NT2/D1 (cell line): ENCODE results near the gene PODXL2.
"Not testable (repeated sequence)": the region's sequence is repeated elsewhere in the genome, so short reads cannot be mapped to it uniquely, and the experiment has no call there.

Experiments used
- DNase-seq: peaks from one replicate; pipeline ENCODE4 v3.0.0-alpha.2; 2011; ENCODE audit warnings: low read depth, low spot score
- H3K27me3 ChIP-seq: 2 replicates; pipeline ENCODE4 v1.6.0; 2011; ENCODE audit warnings: mild to moderate bottlenecking; ENCODE audit not compliant: insufficient read length, insufficient read depth
- H3K36me3 ChIP-seq: 2 replicates; pipeline ENCODE4 v1.6.1; 2011; ENCODE audit warnings: mild to moderate bottlenecking, low read length, mixed read lengths; ENCODE audit not compliant: insufficient read depth, insufficient read length
- H3K4me1 ChIP-seq: 2 replicates; pipeline ENCODE4 v1.5.1; 2011; ENCODE audit not compliant: insufficient read depth, insufficient read length
- H3K4me3 ChIP-seq: 2 replicates; pipeline ENCODE4 v1.5.1; 2011; ENCODE audit warnings: low read depth; ENCODE audit not compliant: insufficient read length
- H3K9ac ChIP-seq: 2 replicates; pipeline ENCODE4 v1.6.0; 2011; ENCODE audit warnings: low read depth; ENCODE audit not compliant: insufficient read length
- H3K9me3 ChIP-seq: 2 replicates; pipeline ENCODE4 v1.5.1; 2011; ENCODE audit warnings: mild to moderate bottlenecking, low read length; ENCODE audit not compliant: insufficient read depth
- SUZ12 ChIP-seq: IDR thresholded peaks from 2 replicates; pipeline ENCODE4 v1.6.1; 2011; ENCODE audit not compliant: insufficient read length, insufficient read depth; ENCODE audit errors: extremely low read depth
- YY1 ChIP-seq: IDR thresholded peaks from 2 replicates; pipeline ENCODE4 v1.6.1; 2011; ENCODE audit not compliant: insufficient read length, insufficient read depth
- ZNF274 ChIP-seq: IDR thresholded peaks from 2 replicates; pipeline ENCODE4 v1.6.1; 2011; ENCODE audit warnings: mild to moderate bottlenecking, low read depth, low read length

Gene PODXL2

GRCh38 chr3:127677541-127678314 lies 48.7 kb downstream of the PODXL2 start:
- Histone ChIP-seq H3K4me1 (peaks cover 15% of the 10 kb centered on the region), H3K4me3 (no peak overlapping the region), H3K9me3 (no peaks in the 10 kb centered on the region), H3K27me3 (peaks cover 20% of the 10 kb centered on the region), H3K9ac (no peak overlapping the region), H3K36me3 (no peaks in the 10 kb centered on the region)
- no peak for DNase-seq
- TF ChIP-seq ZNF274: no peak
- TF ChIP-seq YY1: no peak
- no peak for TF ChIP-seq SUZ12

- no peak for TF ChIP-seq SUZ12
- TF ChIP-seq ZNF274: no peak
- no peak for TF ChIP-seq YY1
- peaks cover 19% of the 10 kb centered on the region for H3K27me3 ChIP-seq
Observed at GRCh38 chr3:127678315-127678599, 49.3 kb downstream of the PODXL2 start.

GRCh38 chr3:127678611-127679533 lies 49.9 kb downstream of the PODXL2 start:
- Histone ChIP-seq H3K36me3 (no peaks in the 10 kb centered on the region), H3K4me3 (no peak overlapping the region), H3K9me3 (no peaks in the 10 kb centered on the region), H3K4me1 (peaks cover 11% of the 10 kb centered on the region), H3K9ac (no peak overlapping the region), H3K27me3 (peaks cover 13% of the 10 kb centered on the region)
- TF ChIP-seq YY1 (no peak), SUZ12 (no peak), ZNF274 (no peak)
- DNase-seq: no peak

More at GRCh38 chr3:127678315-127678599, 49.3 kb downstream of the PODXL2 start:
- Histone ChIP-seq H3K9me3 (no peaks in the 10 kb centered on the region), H3K36me3 (no peaks in the 10 kb centered on the region), H3K4me3 (no peak overlapping the region), H3K9ac (no peak overlapping the region), H3K4me1 (peaks cover 15% of the 10 kb centered on the region)
- no peak for DNase-seq

GRCh38 chr3:127679534-127680145 lies 50.7 kb downstream of the PODXL2 start:
- Histone ChIP-seq H3K27me3 (peaks cover 5% of the 10 kb centered on the region), H3K4me1 (peaks cover 8% of the 10 kb centered on the region), H3K4me3 (no peak overlapping the region), H3K9ac (no peak overlapping the region), H3K36me3 (no peaks in the 10 kb centered on the region), H3K9me3 (no peaks in the 10 kb centered on the region)
- no peak for DNase-seq
- TF ChIP-seq YY1: no peak
- no peak for TF ChIP-seq ZNF274
- TF ChIP-seq SUZ12: no peak

GRCh38 chr3:127680146-127680661 lies 51.2 kb downstream of the PODXL2 start:
- TF ChIP-seq YY1: no peak
- no peak for TF ChIP-seq SUZ12
- no peak for TF ChIP-seq ZNF274
- H3K4me1 ChIP-seq: peaks cover 8% of the 10 kb centered on the region
- no peaks in the 10 kb centered on the region for H3K36me3 ChIP-seq
- no peaks in the 10 kb centered on the region for H3K9me3 ChIP-seq
- no peak for DNase-seq
- H3K27me3 ChIP-seq: no peaks in the 10 kb centered on the region
- no peak overlapping the region for H3K4me3 ChIP-seq
- H3K9ac ChIP-seq: no peak overlapping the region

- TF ChIP-seq ZNF274: no peak
- TF ChIP-seq SUZ12: no peak
- no peak for TF ChIP-seq YY1
- H3K4me3 ChIP-seq: no peak overlapping the region
- H3K4me1 ChIP-seq: peaks cover 8% of the 10 kb centered on the region
- H3K9me3 ChIP-seq: no peaks in the 10 kb centered on the region
- H3K36me3 ChIP-seq: no peaks in the 10 kb centered on the region
- no peaks in the 10 kb centered on the region for H3K27me3 ChIP-seq
- DNase-seq: no peak
- no peak overlapping the region for H3K9ac ChIP-seq
Observed at GRCh38 chr3:127680798-127681221, 51.8 kb downstream of the PODXL2 start.

GRCh38 chr3:127682175-127682554 lies 53.2 kb downstream of the PODXL2 start:
- not testable (repeated sequence) for H3K36me3 ChIP-seq, DNase-seq, H3K4me1 ChIP-seq, H3K27me3 ChIP-seq, H3K9me3 ChIP-seq, H3K4me3 ChIP-seq
- peak overlapping the region; percentile 8 for H3K9ac ChIP-seq
